H9 (cell line): ENCODE data around the gene GABRD. TPM values are rescaled to one million over a fixed set of nuclear protein-coding genes. Genes with fewer than 3 reads are reported as not detected.
A peak's percentile ranks its signal among the peaks of the same experiment; 100 is the strongest.

ENCODE experiments used
- DNase-seq: peaks from one replicate; pipeline ENCODE4 v3.0.0-alpha.2; 2017
- H2AFZ ChIP-seq: one replicate; pipeline ENCODE4 v1.6.1; 2013; ENCODE audit warnings: mild to moderate bottlenecking, low read length, control low read depth, moderate library complexity
- H2AK5ac ChIP-seq: 2 replicates; pipeline ENCODE4 v1.6.1; 2013; ENCODE audit warnings: low read length, control low read depth, mixed read lengths; ENCODE audit not compliant: insufficient read length
- H2BK120ac ChIP-seq: one replicate; pipeline ENCODE4 v1.6.1; 2013; ENCODE audit warnings: low read depth, mild to moderate bottlenecking, low read length, control low read depth, inconsistent platforms; ENCODE audit not compliant: poor library complexity, severe bottlenecking
- H2BK12ac ChIP-seq: 2 replicates; pipeline ENCODE4 v1.6.1; 2013; ENCODE audit warnings: low read length, control low read depth, mixed read lengths, low read depth; ENCODE audit not compliant: insufficient read length
- H2BK15ac ChIP-seq: 2 replicates; pipeline ENCODE4 v1.6.1; 2013; ENCODE audit warnings: low read depth, low read length, control low read depth
- H2BK20ac ChIP-seq: one replicate; pipeline ENCODE4 v1.6.1; 2013; ENCODE audit warnings: low read depth, mild to moderate bottlenecking, low read length, control low read depth, inconsistent platforms; ENCODE audit not compliant: poor library complexity, severe bottlenecking
- H2BK5ac ChIP-seq: 2 replicates; pipeline ENCODE4 v1.6.1; 2013; ENCODE audit warnings: low read length, control low read depth, mixed read lengths; ENCODE audit not compliant: insufficient read length
- H3K14ac ChIP-seq: 2 replicates; pipeline ENCODE4 v1.6.1; 2013; ENCODE audit warnings: low read length, control low read depth; ENCODE audit not compliant: insufficient read depth
- H3K18ac ChIP-seq: 2 replicates; pipeline ENCODE4 v1.6.1; 2013; ENCODE audit warnings: low read depth, mild to moderate bottlenecking, mixed read lengths, low read length, control low read depth; ENCODE audit not compliant: insufficient read length
- H3K23ac ChIP-seq: 2 replicates; pipeline ENCODE4 v1.6.1; 2013; ENCODE audit warnings: low read length, control low read depth, mixed read lengths, low read depth; ENCODE audit not compliant: insufficient read length
- H3K23me2 ChIP-seq: 2 replicates; pipeline ENCODE4 v1.6.1; 2013; ENCODE audit warnings: low read depth, mild to moderate bottlenecking, mixed read lengths, low read length, control low read depth; ENCODE audit not compliant: insufficient read length, poor library complexity, severe bottlenecking
- H3K27ac ChIP-seq: 2 replicates; pipeline ENCODE4 v1.5.1; 2013; ENCODE audit warnings: low read length, control low read depth, mixed read lengths, low read depth; ENCODE audit not compliant: insufficient read length
- H3K27me3 ChIP-seq: 2 replicates; pipeline ENCODE4 v1.6.1; 2013; ENCODE audit warnings: low read length, control low read depth, inconsistent platforms; ENCODE audit not compliant: insufficient read depth
- H3K4ac ChIP-seq: 2 replicates; pipeline ENCODE4 v1.6.1; 2013; ENCODE audit warnings: low read depth, mild to moderate bottlenecking, control low read depth, inconsistent platforms, low read length, moderate library complexity
- H3K4me1 ChIP-seq: 2 replicates; pipeline ENCODE4 v1.6.1; 2013; ENCODE audit warnings: low read length, control low read depth, inconsistent platforms; ENCODE audit not compliant: insufficient read depth
- H3K4me2 ChIP-seq: 2 replicates; pipeline ENCODE4 v1.6.1; 2013; ENCODE audit warnings: low read length, control low read depth, mixed read lengths; ENCODE audit not compliant: insufficient read length, insufficient read depth
- H3K56ac ChIP-seq: 2 replicates; pipeline ENCODE4 v1.6.1; 2013; ENCODE audit warnings: low read depth, mild to moderate bottlenecking, mixed read lengths, low read length, control low read depth; ENCODE audit not compliant: insufficient read length
- H3K79me1 ChIP-seq: 2 replicates; pipeline ENCODE4 v1.6.1; 2013; ENCODE audit warnings: low read depth, mild to moderate bottlenecking, moderate library complexity, low read length, control low read depth, inconsistent platforms; ENCODE audit not compliant: insufficient read depth, poor library complexity, severe bottlenecking
- H3K79me2 ChIP-seq: 2 replicates; pipeline ENCODE4 v1.6.1; 2013; ENCODE audit warnings: low read length, control low read depth, inconsistent platforms; ENCODE audit not compliant: insufficient read depth
- H3K9ac ChIP-seq: 2 replicates; pipeline ENCODE4 v1.6.1; 2013; ENCODE audit warnings: low read length, control low read depth, mixed read lengths; ENCODE audit not compliant: insufficient read length; ENCODE audit errors: extremely low read depth
- H3K9me3 ChIP-seq: one replicate; pipeline ENCODE4 v1.6.1; 2013; ENCODE audit warnings: low read depth, low read length, inconsistent platforms; ENCODE audit not compliant: control insufficient read depth
- H3T11ph ChIP-seq: one replicate; pipeline ENCODE4 v1.6.1; 2013; ENCODE audit warnings: mild to moderate bottlenecking, low read length, control low read depth, inconsistent platforms
- H4K20me1 ChIP-seq: one replicate; pipeline ENCODE4 v1.6.1; 2013; ENCODE audit not compliant: control insufficient read depth, insufficient read length, insufficient read depth
- H4K5ac ChIP-seq: 2 replicates; pipeline ENCODE4 v1.6.1; 2013; ENCODE audit warnings: low read depth, mild to moderate bottlenecking, mixed read lengths, low read length, control low read depth; ENCODE audit not compliant: insufficient read length
- H4K8ac ChIP-seq: replicated peaks from 2 replicates; pipeline ENCODE4 v1.6.1; 2013; ENCODE audit warnings: low read length, control low read depth, mixed read lengths, low read depth; ENCODE audit not compliant: insufficient read length
- H4K91ac ChIP-seq: 2 replicates; pipeline ENCODE4 v1.6.1; 2013; ENCODE audit warnings: low read depth, mild to moderate bottlenecking, moderate library complexity, mixed read lengths, low read length, control low read depth; ENCODE audit not compliant: insufficient read length
- H3K27ac Mint-ChIP-seq, 3 experiments: 2 replicates in 2 of 3; 3 replicates in 1 of 3; pipeline ENCODE4 v1.8.0; 2020 to 2021; ENCODE audit warnings: mixed read lengths in 3 of 3, mild to moderate bottlenecking in 1 of 3, moderate library complexity in 1 of 3
- H3K27me3 Mint-ChIP-seq: 2 replicates; pipeline ENCODE4 v1.8.0; 2021; ENCODE audit warnings: low read depth, mild to moderate bottlenecking, moderate library complexity, mixed read lengths
- H3K36me3 Mint-ChIP-seq, 3 experiments: 2 replicates in 2 of 3; 3 replicates in 1 of 3; pipeline ENCODE4 v1.8.0; 2020 to 2021; ENCODE audit warnings: low read depth in 3 of 3, mixed read lengths in 3 of 3; ENCODE audit not compliant: insufficient read depth in 1 of 3
- H3K4me1 Mint-ChIP-seq, 2 experiments: 2 replicates each; pipeline ENCODE4 v1.8.0; 2020; ENCODE audit warnings: mixed read lengths in 2 of 2
- H3K4me3 Mint-ChIP-seq, 2 experiments: 2 replicates in 1 of 2; 3 replicates in 1 of 2; pipeline ENCODE4 v1.8.0; 2020 to 2021; ENCODE audit warnings: mild to moderate bottlenecking in 2 of 2, mixed read lengths in 2 of 2, moderate library complexity in 1 of 2
- H3K9me3 Mint-ChIP-seq, 2 experiments: 2 replicates in 1 of 2; 3 replicates in 1 of 2; pipeline ENCODE4 v1.8.0; 2020; ENCODE audit warnings: mild to moderate bottlenecking in 2 of 2, mixed read lengths in 2 of 2, moderate library complexity in 1 of 2
- WGBS: extraction: QIAGEN DNeasy Blood & Tissue Kit; methylation state at CpG from one replicate; pipeline ENCODE4 v1.1.7; 2013; ENCODE audit warnings: missing lambda C conversion rate, low lambda C conversion rate, mixed read lengths; ENCODE audit not compliant: insufficient read length; ENCODE audit errors: extremely low coverage; 5-methylcytosine and 5-hydroxymethylcytosine counted together
- total RNA-seq: library from RNA; stranded (reverse); gene quantifications from 2 replicates; pipeline ENCODE4 v1.2.1, GENCODE V29; 2021
- TF ChIP-seq, protein P1 (sequence below): fragments of 200-600 bp; sonication (generic); conservative IDR thresholded peaks from 3 replicates; pipeline ENCODE4 v1.8.0; 2021; ENCODE audit warnings: antibody characterized with exemption, mild to moderate bottlenecking

GABRD gene
- total RNA-seq, 1 experiment from 2014 or later, result 0.59 TPM

DNA sequence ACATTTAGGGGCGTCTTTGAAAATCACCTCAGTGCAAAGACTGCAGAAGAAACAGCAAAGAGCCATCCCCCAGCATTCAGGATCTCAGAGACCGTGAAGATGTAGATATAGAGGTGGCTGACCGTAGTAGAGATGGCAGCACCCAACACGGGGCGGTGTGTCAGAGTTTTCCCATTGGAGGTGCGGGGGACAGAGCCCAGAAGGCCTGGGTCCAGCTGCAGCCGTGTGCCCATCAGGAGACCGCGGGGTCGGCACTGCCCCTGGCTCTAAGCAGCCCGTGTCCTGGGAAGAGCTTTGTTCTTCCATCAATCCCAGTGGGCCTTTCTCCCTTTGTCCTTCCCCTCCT is 1.1 kb downstream of the GABRD start:
- H3K4me3 Mint-ChIP-seq, result peak overlapping the region; percentile 10 to 63; a peak in 3 of 5 replicates
- Histone ChIP-seq H3T11ph (no peak overlapping the region), H2BK15ac (no peak overlapping the region), H3K27ac (no peak overlapping the region), H4K5ac (no peak overlapping the region), H3K4ac (no peak overlapping the region), H3K14ac (no peak overlapping the region), H4K20me1 (no peaks in the 10 kb centered on the region), H2BK20ac (no peak overlapping the region), H3K79me1 (no peaks in the 10 kb centered on the region), H3K4me2 (no peak overlapping the region), H4K8ac (no peak overlapping the region), H3K56ac (no peak overlapping the region), H3K27me3 (peaks cover 5% of the 10 kb centered on the region; the same call in 1 of the 2 replicates), H3K23me2 (no peaks in the 10 kb centered on the region), H2BK12ac (no peak overlapping the region), H2AFZ (no peak overlapping the region), H2BK120ac (no peak overlapping the region), H2AK5ac (no peak overlapping the region), H3K4me1 (no peaks in the 10 kb centered on the region), H3K79me2 (no peaks in the 10 kb centered on the region), H3K18ac (no peak overlapping the region), H3K9me3 (no peaks in the 10 kb centered on the region), H3K23ac (no peak overlapping the region), H3K9ac (no peak overlapping the region), H4K91ac (no peak overlapping the region), H2BK5ac (no peak overlapping the region)
- H3K36me3 Mint-ChIP-seq, result no peaks in the 10 kb centered on the region
- peaks cover 3 to 9% of the 10 kb centered on the region in 2 experiments for H3K4me1 Mint-ChIP-seq
- H3K27me3 Mint-ChIP-seq, result peaks cover 58% of the 10 kb centered on the region
- H3K9me3 Mint-ChIP-seq, result peaks cover 0 to 2% of the 10 kb centered on the region in 2 experiments; a peak in 1 of 5 replicates
- DNase-seq, result no peak
- WGBS, result no CpG with 5 or more reads among the region's 11 CpGs
- no peak overlapping the region for H3K27ac Mint-ChIP-seq
- TF ChIP-seq, protein P1, sequence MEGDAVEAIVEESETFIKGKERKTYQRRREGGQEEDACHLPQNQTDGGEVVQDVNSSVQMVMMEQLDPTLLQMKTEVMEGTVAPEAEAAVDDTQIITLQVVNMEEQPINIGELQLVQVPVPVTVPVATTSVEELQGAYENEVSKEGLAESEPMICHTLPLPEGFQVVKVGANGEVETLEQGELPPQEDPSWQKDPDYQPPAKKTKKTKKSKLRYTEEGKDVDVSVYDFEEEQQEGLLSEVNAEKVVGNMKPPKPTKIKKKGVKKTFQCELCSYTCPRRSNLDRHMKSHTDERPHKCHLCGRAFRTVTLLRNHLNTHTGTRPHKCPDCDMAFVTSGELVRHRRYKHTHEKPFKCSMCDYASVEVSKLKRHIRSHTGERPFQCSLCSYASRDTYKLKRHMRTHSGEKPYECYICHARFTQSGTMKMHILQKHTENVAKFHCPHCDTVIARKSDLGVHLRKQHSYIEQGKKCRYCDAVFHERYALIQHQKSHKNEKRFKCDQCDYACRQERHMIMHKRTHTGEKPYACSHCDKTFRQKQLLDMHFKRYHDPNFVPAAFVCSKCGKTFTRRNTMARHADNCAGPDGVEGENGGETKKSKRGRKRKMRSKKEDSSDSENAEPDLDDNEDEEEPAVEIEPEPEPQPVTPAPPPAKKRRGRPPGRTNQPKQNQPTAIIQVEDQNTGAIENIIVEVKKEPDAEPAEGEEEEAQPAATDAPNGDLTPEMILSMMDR, result no peak
